Hepatocyte (in vitro differentiated cells): Measurements from ENCODE around the gene COA8.

Experiments
- EZH2 ChIP-seq: fragments of 200-600 bp; sonication (generic); IDR thresholded peaks from 2 replicates; pipeline ENCODE4 v1.6.1; 2016; ENCODE audit warnings: antibody characterized with exemption, mild to moderate bottlenecking, borderline replicate concordance
- EZH2phosphoT487 ChIP-seq: fragments of 200-600 bp; sonication (generic); IDR thresholded peaks from one replicate; pipeline ENCODE4 v1.6.1; 2018; ENCODE audit warnings: antibody characterized with exemption, mild to moderate bottlenecking, low read depth, moderate library complexity; ENCODE audit not compliant: unreplicated experiment, severe bottlenecking
- TF ChIP-seq, protein P1 (sequence below): fragments of 200-600 bp; sonication (generic); IDR thresholded peaks from 2 replicates; pipeline ENCODE4 v1.5.1; 2016; ENCODE audit warnings: antibody characterized with exemption, mild to moderate bottlenecking; ENCODE audit not compliant: poor library complexity

DNA sequence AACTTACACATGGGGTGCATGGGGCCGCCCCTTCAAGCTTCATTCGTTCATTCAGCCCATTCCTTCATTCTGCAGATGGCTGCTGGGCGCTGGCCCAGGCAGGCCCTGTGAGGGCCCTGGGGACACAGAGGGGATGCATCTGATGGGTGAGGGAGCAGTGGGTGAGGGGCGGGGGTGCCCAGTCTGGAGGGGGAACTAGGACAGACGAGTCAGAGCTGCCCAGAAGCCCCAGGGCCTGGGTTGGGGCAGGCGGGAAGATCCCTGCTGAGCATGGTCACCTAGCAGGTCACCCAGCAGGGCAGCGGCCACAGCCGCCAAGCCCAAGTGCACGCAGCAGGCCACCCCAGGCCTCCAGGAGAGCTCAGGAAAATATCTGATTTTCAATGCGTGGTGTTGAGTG, 19.6 kb upstream of the COA8 start:
- TF ChIP-seq, protein P1, sequence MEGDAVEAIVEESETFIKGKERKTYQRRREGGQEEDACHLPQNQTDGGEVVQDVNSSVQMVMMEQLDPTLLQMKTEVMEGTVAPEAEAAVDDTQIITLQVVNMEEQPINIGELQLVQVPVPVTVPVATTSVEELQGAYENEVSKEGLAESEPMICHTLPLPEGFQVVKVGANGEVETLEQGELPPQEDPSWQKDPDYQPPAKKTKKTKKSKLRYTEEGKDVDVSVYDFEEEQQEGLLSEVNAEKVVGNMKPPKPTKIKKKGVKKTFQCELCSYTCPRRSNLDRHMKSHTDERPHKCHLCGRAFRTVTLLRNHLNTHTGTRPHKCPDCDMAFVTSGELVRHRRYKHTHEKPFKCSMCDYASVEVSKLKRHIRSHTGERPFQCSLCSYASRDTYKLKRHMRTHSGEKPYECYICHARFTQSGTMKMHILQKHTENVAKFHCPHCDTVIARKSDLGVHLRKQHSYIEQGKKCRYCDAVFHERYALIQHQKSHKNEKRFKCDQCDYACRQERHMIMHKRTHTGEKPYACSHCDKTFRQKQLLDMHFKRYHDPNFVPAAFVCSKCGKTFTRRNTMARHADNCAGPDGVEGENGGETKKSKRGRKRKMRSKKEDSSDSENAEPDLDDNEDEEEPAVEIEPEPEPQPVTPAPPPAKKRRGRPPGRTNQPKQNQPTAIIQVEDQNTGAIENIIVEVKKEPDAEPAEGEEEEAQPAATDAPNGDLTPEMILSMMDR, result no peak
- TF ChIP-seq EZH2, result no peak
- TF ChIP-seq EZH2phosphoT487, result no peak
